Suprapubic skin (tissue), 4 donors: ENCODE results near the gene CFAP20DC.

ENCODE experiments used
- CTCF ChIP-seq, 2 donors: fragments of 200-600 bp in 1 of 2; fragments of 450-650 bp in 1 of 2; sonication (generic) in 1 of 2; IDR thresholded peaks; one replicate each; pipeline ENCODE4 v1.5.1; 2016 to 2019; ENCODE audit warnings: antibody characterized with exemption in 2 of 2, mild to moderate bottlenecking in 1 of 2, moderate library complexity in 1 of 2
- POLR2A ChIP-seq, 2 donors: fragments of 450-650 bp; IDR thresholded peaks; one replicate each; pipeline ENCODE4 v1.6.1; 2017; ENCODE audit warnings: antibody characterized with exemption in 2 of 2, mild to moderate bottlenecking in 2 of 2, moderate library complexity in 2 of 2
- POLR2AphosphoS5 ChIP-seq, 3 donors: sonication (generic); formaldehyde crosslinking; IDR thresholded peaks; one replicate each; pipeline ENCODE4 v1.6.1; 2017; ENCODE audit warnings: antibody characterized with exemption in 3 of 3

GRCh38 chr3:58952128-58952917 is 97.5 kb downstream of the CFAP20DC start:
- no peak for TF ChIP-seq CTCF (IDR thresholded peaks at IDR 0.05)
- TF ChIP-seq POLR2AphosphoS5 (IDR thresholded peaks at IDR 0.05), result no peak
- no peak for TF ChIP-seq POLR2A (IDR thresholded peaks at IDR 0.05)
